Measurements from ENCODE around the gene CFAP65.

The CFAP65 gene

DNA sequence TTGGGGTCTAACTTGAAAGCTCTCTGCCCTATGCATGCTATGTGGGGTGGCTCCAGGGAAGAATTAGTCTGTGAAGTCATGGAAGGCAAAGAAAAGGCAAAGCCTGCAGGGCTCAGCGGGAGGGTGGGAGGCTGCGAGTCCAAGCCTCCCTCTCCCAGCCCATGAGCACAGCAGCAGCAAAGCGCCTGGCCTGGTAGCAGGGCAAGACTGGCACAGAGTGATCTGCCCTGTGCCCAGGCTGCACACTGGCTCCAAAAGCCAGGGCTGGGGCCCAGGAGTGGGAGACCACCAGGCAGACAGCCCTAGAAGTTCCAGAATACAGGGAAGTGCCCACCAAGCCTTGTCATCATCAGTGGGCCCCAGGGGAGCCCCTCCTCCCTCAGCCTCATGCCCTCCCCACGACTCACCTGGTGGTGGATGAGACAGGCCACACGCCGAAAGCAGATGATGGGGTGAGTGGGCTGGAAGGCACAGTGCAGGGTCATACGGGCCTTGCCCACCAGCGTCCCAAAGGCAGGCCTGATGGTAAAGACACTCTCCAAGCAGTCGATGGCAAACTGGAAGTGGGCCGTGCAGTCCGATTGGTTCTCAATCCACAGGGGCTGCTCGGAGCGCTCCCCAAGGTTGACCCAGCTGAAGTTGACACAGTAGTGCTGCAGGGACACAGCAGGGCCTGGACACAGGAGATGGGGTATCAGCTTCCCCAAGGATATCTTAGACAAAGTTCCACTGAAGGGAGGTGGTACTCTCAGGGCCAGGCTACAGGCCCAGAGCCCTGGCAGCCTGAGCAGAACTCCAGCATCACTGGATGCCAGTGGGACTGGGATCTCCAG, 12.1 kb downstream of the CFAP65 start:
- no peak overlapping the region for H3K4me3 ChIP-seq (ENCODE audit: low read depth, low read length)
- TF ChIP-seq, protein P1, sequence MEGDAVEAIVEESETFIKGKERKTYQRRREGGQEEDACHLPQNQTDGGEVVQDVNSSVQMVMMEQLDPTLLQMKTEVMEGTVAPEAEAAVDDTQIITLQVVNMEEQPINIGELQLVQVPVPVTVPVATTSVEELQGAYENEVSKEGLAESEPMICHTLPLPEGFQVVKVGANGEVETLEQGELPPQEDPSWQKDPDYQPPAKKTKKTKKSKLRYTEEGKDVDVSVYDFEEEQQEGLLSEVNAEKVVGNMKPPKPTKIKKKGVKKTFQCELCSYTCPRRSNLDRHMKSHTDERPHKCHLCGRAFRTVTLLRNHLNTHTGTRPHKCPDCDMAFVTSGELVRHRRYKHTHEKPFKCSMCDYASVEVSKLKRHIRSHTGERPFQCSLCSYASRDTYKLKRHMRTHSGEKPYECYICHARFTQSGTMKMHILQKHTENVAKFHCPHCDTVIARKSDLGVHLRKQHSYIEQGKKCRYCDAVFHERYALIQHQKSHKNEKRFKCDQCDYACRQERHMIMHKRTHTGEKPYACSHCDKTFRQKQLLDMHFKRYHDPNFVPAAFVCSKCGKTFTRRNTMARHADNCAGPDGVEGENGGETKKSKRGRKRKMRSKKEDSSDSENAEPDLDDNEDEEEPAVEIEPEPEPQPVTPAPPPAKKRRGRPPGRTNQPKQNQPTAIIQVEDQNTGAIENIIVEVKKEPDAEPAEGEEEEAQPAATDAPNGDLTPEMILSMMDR (IDR thresholded peaks at IDR 0.05; ENCODE audit: low read depth, low read length) = no peak
- no peak for DNase-seq (ENCODE audit: low read depth, low spot score)
- in situ Hi-C loops (cut with HindIII; ENCODE audit: low sequenced_read_pairs) = no loop called here

DNA sequence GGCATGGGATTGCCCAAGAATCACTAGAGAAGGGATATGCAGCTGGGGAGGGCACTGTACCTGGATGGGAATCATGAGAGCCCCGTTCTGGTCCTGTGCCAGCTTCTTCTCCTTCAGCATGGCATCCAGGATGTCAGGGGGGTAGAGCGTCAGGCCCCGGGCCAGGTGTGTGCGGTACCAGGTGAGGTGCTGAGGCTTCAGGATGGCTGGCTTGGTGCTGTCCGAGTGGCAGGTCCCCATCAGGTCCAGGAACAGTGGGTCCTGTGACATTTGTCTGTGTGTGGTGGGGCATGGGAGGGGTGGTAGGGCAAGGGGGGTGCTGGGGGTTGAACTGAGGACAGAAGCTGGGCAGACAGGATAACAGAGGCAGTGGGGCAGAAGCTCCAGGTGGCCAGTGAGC, 13.2 kb downstream of the CFAP65 start:
- no peak for DNase-seq (ENCODE audit: low read depth, low spot score)
- no peak overlapping the region for H3K4me3 ChIP-seq (ENCODE audit: low read depth, low read length)
- TF ChIP-seq, protein P1 (IDR thresholded peaks at IDR 0.05; ENCODE audit: low read depth, low read length) = no peak
- in situ Hi-C loops (cut with HindIII; ENCODE audit: low sequenced_read_pairs) = no loop called here

- H3K4me3 ChIP-seq (ENCODE audit: low read depth, low read length) = no peak overlapping the region
- in situ Hi-C loops (cut with HindIII; ENCODE audit: low sequenced_read_pairs) = no loop called here
- no peak for DNase-seq (ENCODE audit: low read depth, low spot score)
- TF ChIP-seq, protein P1 (IDR thresholded peaks at IDR 0.05; ENCODE audit: low read depth, low read length) = no peak
Observed at GRCh38 chr2:219027511-219028055, 13.7 kb downstream of the CFAP65 start.

DNA sequence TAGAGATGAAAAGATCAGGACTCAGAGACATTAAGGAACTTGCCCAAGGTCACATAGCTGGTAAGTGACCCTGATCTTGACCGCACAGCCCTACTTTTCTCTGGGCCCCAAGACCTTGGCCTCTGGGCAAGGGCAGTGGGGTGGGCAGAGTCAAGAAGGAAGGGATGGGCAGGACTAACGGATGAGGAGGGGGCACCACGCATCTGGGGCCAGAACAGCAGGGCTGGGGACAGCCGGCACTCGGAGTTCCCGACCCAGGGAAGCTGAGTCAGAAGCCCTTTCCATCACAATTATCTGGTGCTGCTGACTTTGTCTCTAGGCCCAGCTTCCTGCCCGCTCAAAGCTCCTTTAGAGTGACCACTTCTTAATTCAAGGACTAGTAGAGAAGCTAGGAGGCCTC, 14.4 kb downstream of the CFAP65 start:
- in situ Hi-C loops (cut with HindIII; ENCODE audit: low sequenced_read_pairs) = no loop called here
- no peak for DNase-seq (ENCODE audit: low read depth, low spot score)
- TF ChIP-seq, protein P1 (IDR thresholded peaks at IDR 0.05; ENCODE audit: low read depth, low read length) = no peak
- H3K4me3 ChIP-seq (ENCODE audit: low read depth, low read length) = no peak overlapping the region

DNA sequence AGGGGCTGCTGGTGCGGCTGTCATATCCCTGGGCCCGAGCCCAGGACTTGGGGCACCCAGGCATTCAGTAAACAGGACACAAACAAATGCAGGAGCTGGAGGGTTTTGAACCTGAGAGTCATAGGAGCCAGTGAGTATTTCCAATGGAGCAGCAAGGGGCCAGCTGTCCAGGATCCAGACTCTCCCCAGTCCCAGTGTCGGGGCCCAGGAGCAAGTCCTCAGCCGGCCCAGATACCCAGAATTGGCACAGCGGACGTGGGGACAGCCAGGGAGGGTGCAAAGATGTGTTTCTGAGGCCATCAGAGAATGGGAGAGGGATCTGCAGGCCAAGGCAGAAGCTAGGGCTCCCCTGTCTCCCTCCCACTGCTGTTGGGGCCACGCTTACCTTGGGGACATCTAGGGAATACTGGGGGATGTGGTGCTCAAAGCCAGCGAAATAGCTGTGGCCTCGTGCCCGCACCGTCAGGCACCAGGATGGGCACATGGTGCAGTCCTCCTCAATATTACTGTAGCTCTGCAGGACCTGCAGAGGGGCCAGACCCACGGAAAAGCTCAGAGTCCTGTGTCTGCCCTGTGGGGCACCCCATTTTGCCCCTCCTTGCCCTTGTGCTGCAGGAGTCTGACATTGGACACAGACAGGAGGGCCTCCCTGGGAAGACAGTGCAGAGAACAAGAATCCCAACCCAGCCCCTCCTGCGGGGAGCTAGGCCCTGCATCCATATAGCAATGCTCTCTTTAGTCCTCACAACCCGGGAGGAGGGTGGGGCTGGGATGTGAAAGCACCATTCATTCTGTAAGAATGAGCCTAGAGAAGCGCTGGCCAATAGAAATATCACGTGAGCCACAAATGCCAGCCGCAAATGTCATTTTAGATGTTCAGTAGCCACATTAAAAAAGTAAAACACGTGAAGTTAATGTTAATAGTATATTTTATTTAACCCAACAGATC, 15.4 kb downstream of the CFAP65 start:
- TF ChIP-seq, protein P1 (IDR thresholded peaks at IDR 0.05; ENCODE audit: low read depth, low read length) = no peak
- in situ Hi-C loops (cut with HindIII; ENCODE audit: low sequenced_read_pairs) = no loop called here
- DNase-seq (ENCODE audit: low read depth, low spot score) = no peak
- no peak overlapping the region for H3K4me3 ChIP-seq (ENCODE audit: low read depth, low read length)

GRCh38 chr2:219024059-219024458, 17.3 kb downstream of the CFAP65 start:
- DNase-seq (ENCODE audit: low read depth, low spot score) = no peak
- no peak overlapping the region for H3K4me3 ChIP-seq (ENCODE audit: low read depth, low read length)
- in situ Hi-C loops (cut with HindIII; ENCODE audit: low sequenced_read_pairs) = no loop called here
- TF ChIP-seq, protein P1 (IDR thresholded peaks at IDR 0.05; ENCODE audit: low read depth, low read length) = no peak

All from astrocyte of the spinal cord (primary cell).